Large intestine (tissue), 3 donors: ENCODE measurements around the gene PRPS2. TPM values are rescaled to one million over a fixed set of nuclear protein-coding genes. Genes with fewer than 3 reads are reported as not detected.

Source experiments
- DNase-seq, 2 donors: peaks; one replicate each; pipeline versions ENCODE4 v3.0.0 to v3.0.0-alpha.2; 2013
- H3K27ac ChIP-seq: one replicate; pipeline ENCODE4 v1.5.1; 2013; ENCODE audit warnings: low read length
- H3K27me3 ChIP-seq: 2 replicates; pipeline ENCODE4 v1.6.1; 2013; ENCODE audit warnings: low read length; ENCODE audit not compliant: control insufficient read depth, insufficient read depth
- H3K36me3 ChIP-seq: 2 replicates; pipeline ENCODE4 v1.6.1; 2013; ENCODE audit warnings: low read length; ENCODE audit not compliant: control insufficient read depth, insufficient read depth
- H3K4me1 ChIP-seq: one replicate; pipeline ENCODE4 v1.6.1; 2013; ENCODE audit warnings: low read length; ENCODE audit not compliant: control insufficient read depth, insufficient read depth
- H3K4me3 ChIP-seq: one replicate; pipeline ENCODE4 v1.5.1; 2013; ENCODE audit warnings: low read length
- H3K9me3 ChIP-seq: one replicate; pipeline ENCODE4 v1.6.1; 2013; ENCODE audit warnings: mild to moderate bottlenecking, low read depth, low read length, moderate library complexity; ENCODE audit not compliant: control insufficient read depth
- WGBS: methylation state at CpG from one replicate; pipeline ENCODE4 v1.1.5; 2013; ENCODE audit warnings: low lambda C conversion rate; ENCODE audit not compliant: insufficient coverage; 5-methylcytosine and 5-hydroxymethylcytosine counted together
- polyA plus RNA-seq: library from polyadenylated mRNA; unstranded; fragments of 120-200 nt; gene quantifications from one replicate; pipeline ENCODE4 v1.2.1, GENCODE V29; 2013

Gene PRPS2
- polyA plus RNA-seq, 1 donor: 28.1 TPM

GRCh38 chrX:12804655-12805054 is 13.4 kb downstream of the PRPS2 start:
- Histone ChIP-seq H3K9me3 (no peaks in the 10 kb centered on the region), H3K27me3 (no peaks in the 10 kb centered on the region), H3K4me1 (no peaks in the 10 kb centered on the region), H3K27ac (no peak overlapping the region), H3K4me3 (no peak overlapping the region), H3K36me3 (peaks cover 2% of the 10 kb centered on the region)
- WGBS: no CpG with 5 or more reads among the region's 2 CpGs
- no peak for DNase-seq

GRCh38 chrX:12805333-12805732 is 14.1 kb downstream of the PRPS2 start:
- no CpG with 5 or more reads among the region's 6 CpGs for WGBS
- no peak overlapping the region for H3K27ac ChIP-seq
- DNase-seq: no peak
- no peaks in the 10 kb centered on the region for H3K9me3 ChIP-seq
- peaks cover 3% of the 10 kb centered on the region for H3K36me3 ChIP-seq
- no peaks in the 10 kb centered on the region for H3K27me3 ChIP-seq
- no peaks in the 10 kb centered on the region for H3K4me1 ChIP-seq
- no peak overlapping the region for H3K4me3 ChIP-seq

GRCh38 chrX:12811658-12812057 is 20.4 kb downstream of the PRPS2 start:
- Histone ChIP-seq H3K4me3 (no peak overlapping the region), H3K36me3 (peaks cover 2% of the 10 kb centered on the region), H3K27ac (no peak overlapping the region), H3K9me3 (no peaks in the 10 kb centered on the region), H3K27me3 (no peaks in the 10 kb centered on the region), H3K4me1 (no peaks in the 10 kb centered on the region)
- DNase-seq: no peak
- no CpG with 5 or more reads among the region's 8 CpGs for WGBS

- peak in 1 of 2 donors; percentile 28 for DNase-seq
- H3K9me3 ChIP-seq: no peaks in the 10 kb centered on the region
- no peak overlapping the region for H3K4me3 ChIP-seq
- peaks cover 2% of the 10 kb centered on the region for H3K36me3 ChIP-seq
- no peaks in the 10 kb centered on the region for H3K27me3 ChIP-seq
- WGBS: no CpG with 5 or more reads among the region's 4 CpGs
- no peaks in the 10 kb centered on the region for H3K4me1 ChIP-seq
- H3K27ac ChIP-seq: no peak overlapping the region
Measured at GRCh38 chrX:12814420-12814819, 23.2 kb downstream of the PRPS2 start.

- WGBS: no CpG with 5 or more reads among the region's 5 CpGs
- DNase-seq: no peak
Measured at GRCh38 chrX:12817528-12817927, 26.3 kb downstream of the PRPS2 start.

GRCh38 chrX:12819222-12819621 is 28.0 kb downstream of the PRPS2 start:
- WGBS: no CpG with 5 or more reads among the region's 9 CpGs
- H3K9me3 ChIP-seq: no peaks in the 10 kb centered on the region
- no peak overlapping the region for H3K4me3 ChIP-seq
- peaks cover 7% of the 10 kb centered on the region for H3K36me3 ChIP-seq
- H3K4me1 ChIP-seq: no peaks in the 10 kb centered on the region
- no peak for DNase-seq
- no peaks in the 10 kb centered on the region for H3K27me3 ChIP-seq
- H3K27ac ChIP-seq: no peak overlapping the region

More at GRCh38 chrX:12817528-12817927, 26.3 kb downstream of the PRPS2 start:
- Histone ChIP-seq H3K4me1 (no peaks in the 10 kb centered on the region), H3K9me3 (no peaks in the 10 kb centered on the region), H3K36me3 (peaks cover 5% of the 10 kb centered on the region), H3K27ac (no peak overlapping the region), H3K4me3 (no peak overlapping the region), H3K27me3 (no peaks in the 10 kb centered on the region)

GRCh38 chrX:12820737-12821136 is 29.5 kb downstream of the PRPS2 start:
- Histone ChIP-seq H3K36me3 (peaks cover 7% of the 10 kb centered on the region), H3K27ac (no peak overlapping the region), H3K9me3 (no peaks in the 10 kb centered on the region), H3K4me1 (no peaks in the 10 kb centered on the region), H3K4me3 (no peak overlapping the region), H3K27me3 (no peaks in the 10 kb centered on the region)
- DNase-seq: no peak
- no CpG with 5 or more reads among the region's 7 CpGs for WGBS

- H3K4me1 ChIP-seq: no peaks in the 10 kb centered on the region
- no CpG with 5 or more reads among the region's 9 CpGs for WGBS
- no peak for DNase-seq
Measured at GRCh38 chrX:12824944-12825343, 33.7 kb downstream of the PRPS2 start.

GRCh38 chrX:12825801-12826200 is 34.6 kb downstream of the PRPS2 start:
- Histone ChIP-seq H3K4me1 (no peaks in the 10 kb centered on the region), H3K27ac (no peak overlapping the region), H3K36me3 (peaks cover 7% of the 10 kb centered on the region), H3K27me3 (no peaks in the 10 kb centered on the region), H3K9me3 (no peaks in the 10 kb centered on the region), H3K4me3 (no peak overlapping the region)
- DNase-seq: no peak
- WGBS: no CpG with 5 or more reads among the region's 8 CpGs

More at GRCh38 chrX:12824944-12825343, 33.7 kb downstream of the PRPS2 start:
- H3K27ac ChIP-seq: no peak overlapping the region
- H3K36me3 ChIP-seq: peaks cover 7% of the 10 kb centered on the region
- H3K9me3 ChIP-seq: no peaks in the 10 kb centered on the region
- no peak overlapping the region for H3K4me3 ChIP-seq
- H3K27me3 ChIP-seq: no peaks in the 10 kb centered on the region

GRCh38 chrX:12843061-12843667 is 52.0 kb downstream of the PRPS2 start:
- no peak overlapping the region for H3K4me3 ChIP-seq
- H3K36me3 ChIP-seq: no peaks in the 10 kb centered on the region
- no CpG with 5 or more reads among the region's 2 CpGs for WGBS
- no peaks in the 10 kb centered on the region for H3K9me3 ChIP-seq
- H3K4me1 ChIP-seq: peaks cover 7% of the 10 kb centered on the region
- no peak for DNase-seq
- H3K27ac ChIP-seq: peak overlapping the region; percentile 57
- H3K27me3 ChIP-seq: no peaks in the 10 kb centered on the region

GRCh38 chrX:12843668-12844279 is 52.6 kb downstream of the PRPS2 start:
- no peaks in the 10 kb centered on the region for H3K27me3 ChIP-seq
- H3K4me1 ChIP-seq: peaks cover 7% of the 10 kb centered on the region
- H3K9me3 ChIP-seq: no peaks in the 10 kb centered on the region
- 17% methylated on average over 1 of the region's 6 CpGs for WGBS
- H3K27ac ChIP-seq: peak overlapping the region; percentile 57
- DNase-seq: peak; percentile 60 to 85
- no peak overlapping the region for H3K4me3 ChIP-seq
- H3K36me3 ChIP-seq: no peaks in the 10 kb centered on the region
